ENCODE data around the gene TYMS. TPM values are rescaled to one million over a fixed set of nuclear protein-coding genes. Genes with fewer than 3 reads are reported as not detected.

The TYMS gene
- polyA plus RNA-seq, 10 donors, result 51.3 to 122 (median 60.4) TPM

- no peak for DNase-seq
These were observed 22.3 kb upstream of the TYMS start for GRCh38 chr18:635171-635570.

GRCh38 chr18:641224-641623 is 16.2 kb upstream of the TYMS start:
- DNase-seq, result no peak

DNA sequence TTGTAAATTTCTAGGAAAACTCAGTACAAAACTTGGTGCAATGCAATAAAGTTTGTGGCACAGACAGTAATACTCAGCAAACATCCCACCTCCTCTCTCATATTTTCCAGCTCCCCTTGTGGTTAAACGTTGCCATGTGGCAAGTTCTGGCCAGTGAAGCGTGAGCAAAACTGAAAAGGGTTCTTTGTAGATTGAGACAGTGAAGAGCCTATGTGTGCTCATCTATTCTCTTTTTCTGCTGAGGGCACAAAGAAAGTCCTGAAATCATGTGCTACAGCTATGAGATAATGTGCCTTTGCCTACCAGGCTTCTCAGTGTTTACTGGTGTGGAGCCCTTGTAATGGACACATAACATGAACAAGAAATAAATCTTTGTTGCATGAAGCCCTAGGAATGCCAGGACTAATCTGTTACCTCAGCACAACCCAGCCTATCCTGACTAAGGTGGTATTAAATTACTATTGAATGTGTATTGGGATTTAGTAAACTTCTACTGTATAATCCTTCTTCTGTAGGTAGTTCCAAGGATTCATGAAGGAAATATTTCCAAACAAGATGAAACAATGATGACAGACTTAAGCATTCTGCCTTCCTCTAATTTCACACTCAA is 13.0 kb upstream of the TYMS start:
- no peak for DNase-seq

- DNase-seq, result no peak
These were observed 10.1 kb upstream of the TYMS start for GRCh38 chr18:647304-647703.

DNA sequence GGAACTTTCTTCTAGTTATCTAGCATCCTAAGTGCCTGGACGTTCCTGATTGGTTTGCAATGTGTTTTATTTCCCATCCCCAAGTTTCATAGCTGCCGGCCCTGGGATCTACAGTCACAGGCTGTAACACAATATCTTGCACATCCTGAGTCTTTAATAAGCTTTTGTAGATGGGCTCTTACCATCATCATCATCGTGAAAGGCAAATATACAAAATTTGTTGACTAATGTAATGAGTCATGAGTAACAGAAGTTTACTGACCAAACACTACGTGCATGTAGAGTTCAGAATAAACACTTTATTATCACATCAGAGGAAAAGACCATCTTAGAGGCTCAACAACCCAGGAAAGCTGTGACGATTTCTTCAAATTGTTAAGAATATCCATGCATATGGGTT is 8.1 kb upstream of the TYMS start:
- no peak for DNase-seq

DNA sequence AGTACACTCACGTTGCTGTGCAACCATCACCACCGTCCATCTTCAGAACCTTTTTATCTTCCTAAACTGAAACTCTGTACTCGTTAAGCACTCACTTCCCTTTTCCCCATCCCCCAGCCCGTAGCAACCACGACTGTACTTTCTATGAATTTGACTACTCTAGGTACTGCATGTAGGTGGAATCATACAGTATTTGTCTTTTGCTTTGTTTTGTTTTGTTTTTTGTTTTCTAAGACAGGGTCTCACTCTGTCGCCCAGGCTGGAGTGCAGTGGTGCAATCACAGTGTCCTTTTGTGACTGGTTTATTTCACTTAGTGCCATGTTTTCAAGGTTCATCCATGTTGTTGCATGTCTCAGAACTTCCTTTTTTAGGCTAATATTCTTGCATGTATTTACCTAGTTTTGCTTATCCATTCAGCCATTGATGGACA is 7.0 kb upstream of the TYMS start:
- DNase-seq, result no peak

GRCh38 chr18:652131-652530 is 5.3 kb upstream of the TYMS start:
- DNase-seq, result peak in 1 of 3 donors; percentile 26

- DNase-seq, result no peak
These were observed 3.9 kb upstream of the TYMS start for GRCh38 chr18:653512-653911.

GRCh38 chr18:654601-655000 is 2.9 kb upstream of the TYMS start:
- DNase-seq, result no peak

- DNase-seq, result no peak
These were observed 2.0 kb upstream of the TYMS start for GRCh38 chr18:655445-655844.

DNA sequence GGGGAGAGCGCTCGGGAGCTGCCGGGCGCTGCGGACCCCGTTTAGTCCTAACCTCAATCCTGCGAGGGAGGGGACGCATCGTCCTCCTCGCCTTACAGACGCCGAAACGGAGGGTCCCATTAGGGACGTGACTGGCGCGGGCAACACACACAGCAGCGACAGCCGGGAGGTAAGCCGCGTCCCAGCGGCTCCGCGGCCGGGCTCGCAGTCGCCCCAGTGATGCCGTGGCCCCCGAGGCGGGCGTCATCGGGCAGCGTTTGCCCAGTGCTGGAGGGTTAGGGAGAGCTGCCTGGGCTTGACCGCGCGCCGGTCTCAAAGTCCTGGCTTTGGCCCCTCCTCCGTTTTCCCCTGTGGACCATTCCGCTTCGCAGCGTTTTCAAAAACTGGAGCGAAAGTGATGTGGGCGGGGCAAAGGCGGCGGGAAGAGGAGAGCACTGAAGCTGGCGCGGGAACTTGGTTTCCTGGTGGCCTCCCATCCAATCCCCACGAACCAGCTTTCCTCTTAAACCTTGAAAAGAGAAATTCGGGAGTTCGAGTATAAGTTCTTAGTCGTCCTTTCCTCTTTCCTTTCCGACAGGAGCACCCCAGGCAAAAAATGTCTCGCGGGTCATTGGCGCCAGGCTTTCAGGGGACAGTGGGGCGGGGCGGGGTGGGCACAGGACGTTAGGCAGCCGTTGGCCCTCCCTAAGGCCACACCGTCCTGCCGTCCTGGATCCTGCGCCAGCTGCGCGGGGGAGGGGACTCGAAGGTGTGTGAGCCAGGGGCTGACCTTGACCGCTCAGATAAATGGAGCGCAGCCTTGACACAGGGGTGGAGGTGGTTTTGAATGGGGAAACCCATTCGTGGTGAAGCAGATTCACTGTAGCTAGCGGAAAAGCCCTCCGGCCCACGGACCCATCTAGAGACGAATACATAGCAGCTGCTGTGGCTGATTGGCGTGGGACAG is 821 bp downstream of the TYMS start:
- peak; percentile 85 to 96 (median 93) for DNase-seq

DNA sequence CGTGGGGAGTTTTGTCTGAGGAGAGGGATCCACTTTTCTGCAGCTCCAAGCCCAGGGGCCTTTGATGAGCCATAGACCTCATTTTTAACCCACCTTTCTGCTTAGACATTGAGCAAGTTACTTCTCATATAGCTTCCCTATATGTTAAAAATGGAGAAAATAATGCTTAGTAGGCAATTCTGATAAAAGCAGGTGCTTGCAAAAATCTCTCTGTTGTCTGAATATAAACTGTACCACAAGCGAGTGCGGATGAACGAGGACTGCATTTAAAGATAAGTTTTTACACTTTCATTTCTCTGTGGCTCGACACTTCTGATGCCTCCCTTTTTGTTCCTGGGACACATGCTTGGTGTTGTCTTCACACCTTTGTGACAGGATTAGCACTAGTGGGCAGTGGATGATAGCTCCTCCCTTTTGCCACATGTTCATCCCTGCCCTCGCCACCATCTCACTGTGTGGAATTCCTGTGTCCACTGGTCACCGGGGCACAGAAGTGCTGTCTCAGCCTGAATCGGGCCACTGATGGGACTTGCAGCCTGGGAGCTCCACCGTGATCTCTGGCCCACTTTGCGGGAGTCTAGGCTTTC is 1.6 kb downstream of the TYMS start:
- DNase-seq, result no peak

- DNase-seq, result no peak
These were observed 2.1 kb downstream of the TYMS start for GRCh38 chr18:659597-659996.

- DNase-seq, result no peak
These were observed 4.7 kb downstream of the TYMS start for GRCh38 chr18:662197-662596.

DNA sequence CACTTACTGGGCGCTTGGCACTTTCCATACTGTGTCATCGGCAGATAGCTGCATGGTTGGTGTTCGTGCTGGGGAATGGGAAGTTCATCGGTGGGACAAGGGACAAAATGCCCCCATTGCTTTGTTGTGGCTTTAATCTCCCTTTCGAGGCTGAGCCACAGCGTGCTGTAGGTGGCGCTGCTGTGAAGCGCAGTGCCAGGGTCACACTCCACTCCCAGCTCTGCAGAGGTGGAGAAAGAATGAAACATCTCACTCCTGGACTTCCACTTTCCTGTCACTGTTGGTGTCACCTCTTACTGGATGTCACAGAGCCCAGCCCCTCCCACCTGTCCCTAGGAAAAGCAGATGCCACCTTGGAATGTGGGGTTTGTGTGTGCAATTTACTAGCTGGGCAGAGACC is 8.7 kb downstream of the TYMS start:
- no peak for DNase-seq

- no peak for DNase-seq
These were observed 9.2 kb downstream of the TYMS start for GRCh38 chr18:666628-667027.

GRCh38 chr18:668260-668659 is 10.8 kb downstream of the TYMS start:
- DNase-seq, result no peak

DNA sequence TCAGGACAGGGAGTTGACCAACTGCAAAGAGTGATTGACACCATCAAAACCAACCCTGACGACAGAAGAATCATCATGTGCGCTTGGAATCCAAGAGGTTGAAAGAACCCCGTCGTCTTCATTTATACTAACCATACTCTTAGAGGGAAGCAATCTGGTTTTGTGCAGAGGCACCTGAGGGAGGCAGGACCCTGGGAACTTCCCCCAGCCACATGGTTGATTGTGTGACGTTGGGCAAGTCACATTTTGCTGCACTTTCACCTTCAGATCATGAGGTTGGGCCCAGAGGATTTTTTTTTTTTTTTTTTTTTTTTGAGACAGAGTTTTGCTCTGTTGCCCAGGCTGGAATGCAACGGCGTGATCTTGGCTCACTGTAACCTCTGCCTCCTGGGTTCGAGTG is 11.6 kb downstream of the TYMS start:
- DNase-seq, result no peak

GRCh38 chr18:670522-670921 is 13.1 kb downstream of the TYMS start:
- DNase-seq, result no peak

DNA sequence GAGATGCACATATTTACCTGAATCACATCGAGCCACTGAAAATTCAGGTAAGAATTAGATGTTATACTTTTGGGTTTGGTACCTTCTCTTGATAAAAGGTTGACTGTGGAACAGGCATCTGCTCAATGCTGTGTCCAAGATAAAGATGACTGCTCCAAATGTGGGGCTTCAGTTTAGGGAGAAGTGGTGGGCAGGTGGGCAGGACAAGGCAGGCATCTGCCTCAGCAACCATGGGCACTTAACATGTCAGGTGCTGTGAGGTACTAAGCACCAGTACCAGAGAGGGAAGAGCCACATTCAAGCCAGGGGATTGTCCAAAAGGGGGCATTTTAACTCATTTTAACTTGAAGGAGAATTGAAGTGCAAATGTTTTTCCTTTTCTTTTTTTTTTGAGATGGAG is 14.0 kb downstream of the TYMS start:
- no peak for DNase-seq

DNA sequence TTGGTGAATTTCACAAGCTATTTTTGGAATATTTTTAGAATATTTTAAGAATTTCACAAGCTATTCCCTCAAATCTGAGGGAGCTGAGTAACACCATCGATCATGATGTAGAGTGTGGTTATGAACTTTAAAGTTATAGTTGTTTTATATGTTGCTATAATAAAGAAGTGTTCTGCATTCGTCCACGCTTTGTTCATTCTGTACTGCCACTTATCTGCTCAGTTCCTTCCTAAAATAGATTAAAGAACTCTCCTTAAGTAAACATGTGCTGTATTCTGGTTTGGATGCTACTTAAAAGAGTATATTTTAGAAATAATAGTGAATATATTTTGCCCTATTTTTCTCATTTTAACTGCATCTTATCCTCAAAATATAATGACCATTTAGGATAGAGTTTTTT is 15.9 kb downstream of the TYMS start:
- DNase-seq, result no peak

- no peak for DNase-seq
These were observed 16.3 kb downstream of the TYMS start for GRCh38 chr18:673769-674168.

GRCh38 chr18:675307-675706 is 17.9 kb downstream of the TYMS start:
- DNase-seq, result no peak
